SK-N-MC (cell line): ENCODE data around the gene NEGR1.

Experiments
- EZH2 ChIP-seq: fragments of 200-600 bp; sonication (generic); IDR thresholded peaks from one replicate; pipeline ENCODE4 v1.6.1; 2017; ENCODE audit warnings: antibody characterized with exemption
- FOXP2 ChIP-seq: optimal IDR thresholded peaks from 2 replicates; pipeline ENCODE3; 2011; ENCODE audit warnings: mild to moderate bottlenecking, moderate library complexity; ENCODE audit not compliant: insufficient read depth; ENCODE audit errors: extremely low read length, control extremely low read depth
- POLR2AphosphoS5 ChIP-seq: IDR thresholded peaks from 2 replicates; pipeline ENCODE4 v1.6.1; 2012; ENCODE audit warnings: mild to moderate bottlenecking, low read depth, low read length, borderline replicate concordance

DNA sequence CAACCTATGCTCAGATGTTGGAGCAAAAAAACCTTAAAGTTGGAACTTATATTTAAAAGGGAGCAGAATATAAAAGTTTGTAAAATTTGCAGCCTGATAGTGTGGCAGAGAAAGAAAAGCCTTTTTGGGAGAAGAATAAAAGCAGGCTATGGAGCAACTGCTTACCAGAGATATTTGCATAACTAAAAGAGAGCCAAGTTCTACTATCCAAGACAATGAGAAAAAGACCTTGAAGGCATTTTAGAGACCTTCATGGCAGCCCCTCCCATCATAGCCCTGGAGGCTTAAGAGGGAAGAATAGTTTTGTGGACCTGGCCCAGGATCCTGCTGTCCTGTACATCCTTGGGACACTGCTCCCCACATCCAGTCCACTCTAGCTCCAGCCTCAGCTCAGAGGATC lies 889.0 kb downstream of the NEGR1 start:
- no peak for TF ChIP-seq EZH2
- TF ChIP-seq POLR2AphosphoS5 = no peak
- no peak for TF ChIP-seq FOXP2
